GM18517 (cell line): ENCODE data around the gene MST1.
"Not testable (repeated sequence)": the region's sequence is repeated elsewhere in the genome, so short reads cannot be mapped to it uniquely, and the experiment has no call there.

ENCODE experiments used
- ATAC-seq: cut with Tn5 transposase; IDR thresholded peaks from one replicate; pipeline ENCODE4 v1.9.1; 2021; ENCODE audit warnings: mild to moderate bottlenecking, moderate library complexity; ENCODE audit not compliant: unreplicated experiment

The MST1 gene

DNA sequence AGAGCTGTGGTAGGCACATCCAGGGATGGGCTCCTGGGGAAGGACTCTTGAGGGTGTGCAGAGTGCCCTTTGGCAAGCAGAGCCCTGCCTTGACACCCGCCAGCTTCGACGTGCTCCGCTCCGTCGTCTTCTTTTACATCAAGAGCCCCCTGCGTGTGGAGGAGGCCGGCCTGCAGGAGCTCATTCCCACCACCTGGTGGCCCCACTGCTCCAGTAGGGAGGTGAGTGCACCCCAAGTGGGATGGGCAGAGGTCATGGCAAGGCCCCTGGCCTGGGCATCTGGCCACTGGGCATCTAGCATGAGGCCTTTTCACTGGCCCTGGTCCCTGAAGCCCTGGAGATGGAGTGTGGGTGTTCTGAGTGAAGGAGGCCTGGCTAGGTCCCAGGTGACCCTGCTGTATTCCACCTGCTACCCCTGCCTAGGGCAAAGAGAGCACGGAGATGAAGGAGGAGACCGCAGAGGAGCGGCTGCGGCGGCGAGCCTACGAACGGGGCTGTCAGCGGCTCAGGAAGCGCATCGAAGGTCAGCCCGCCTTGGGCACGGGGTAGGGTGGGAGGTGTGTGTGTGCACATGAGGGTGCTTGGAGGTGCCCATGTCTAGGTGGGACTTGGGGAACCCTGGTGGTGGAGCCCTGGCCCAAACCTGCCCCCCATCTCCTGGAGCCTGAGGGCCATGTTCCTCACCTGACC lies 12.3 kb upstream of the MST1 start:
- no peak for ATAC-seq

- no peak for ATAC-seq
These were observed 11.3 kb upstream of the MST1 start for GRCh38 chr3:49700453-49701128.

- ATAC-seq = no peak
These were observed 10.7 kb upstream of the MST1 start for GRCh38 chr3:49700014-49700413.

GRCh38 chr3:49699281-49699979 lies 10.2 kb upstream of the MST1 start:
- no peak for ATAC-seq

DNA sequence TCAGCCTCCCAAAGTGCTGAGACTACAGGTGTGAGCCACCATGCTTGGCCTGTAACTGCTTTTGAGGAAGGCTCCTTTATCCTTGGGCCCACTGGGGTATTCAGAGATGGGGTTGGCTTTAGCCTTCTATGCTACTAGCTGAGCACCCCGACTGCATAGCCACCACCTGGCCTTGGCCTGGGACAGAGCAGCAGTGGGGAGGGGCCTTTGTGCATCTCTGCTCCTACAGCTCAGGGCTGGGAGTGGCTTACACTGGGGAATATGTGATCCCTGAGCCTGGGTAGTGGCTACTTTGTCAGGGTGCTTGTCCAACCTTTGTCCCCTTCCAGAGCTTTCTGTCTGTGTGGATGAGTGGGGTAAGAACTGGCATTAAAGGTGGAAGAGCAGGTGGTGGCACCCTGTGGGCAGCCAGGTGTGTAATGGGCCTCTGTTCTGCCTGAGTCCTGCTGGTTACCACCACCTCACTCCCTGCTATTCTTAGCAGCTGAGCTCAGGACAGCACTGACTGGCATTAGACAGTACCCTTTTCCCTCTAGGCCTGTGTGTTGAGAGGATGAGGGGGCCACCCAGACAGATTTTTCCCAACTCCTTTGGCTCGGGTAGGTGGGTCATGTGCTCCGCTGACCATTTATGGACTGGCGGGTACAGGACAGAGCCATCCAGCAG lies 6.2 kb upstream of the MST1 start:
- not testable (repeated sequence) for ATAC-seq

DNA sequence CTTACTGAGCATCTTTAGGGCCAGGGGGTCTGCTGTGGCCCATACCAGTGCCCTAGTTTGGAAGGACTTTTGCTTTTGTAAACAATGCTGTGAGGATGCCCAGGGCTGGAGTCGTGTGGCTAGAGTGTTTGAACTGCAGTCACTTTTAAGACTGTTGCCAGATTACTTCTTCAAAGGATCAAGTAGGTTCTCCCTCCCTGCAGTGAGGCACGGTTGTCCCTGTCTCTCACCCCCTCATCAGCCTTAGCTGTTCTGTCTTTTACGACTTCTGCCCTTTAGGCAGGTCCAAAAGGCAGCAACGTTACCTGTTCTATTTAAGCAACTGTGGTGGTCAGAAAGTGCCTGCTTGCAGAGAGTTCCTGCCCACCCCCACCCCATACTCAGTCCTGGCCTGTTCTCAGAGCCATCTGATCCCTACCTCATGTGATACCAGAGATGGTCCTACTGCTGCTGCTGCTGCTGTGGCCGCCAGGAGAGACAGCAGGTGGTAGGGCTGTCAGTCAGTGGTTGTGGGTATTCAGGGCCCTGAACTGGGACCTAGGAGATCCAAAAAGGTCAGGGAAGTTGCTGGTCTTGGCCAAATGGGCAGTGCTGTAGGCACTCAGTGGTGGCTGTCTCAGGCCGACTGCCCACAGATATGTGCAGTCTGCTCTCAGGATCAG lies 5.3 kb upstream of the MST1 start:
- ATAC-seq = not testable (repeated sequence)

DNA sequence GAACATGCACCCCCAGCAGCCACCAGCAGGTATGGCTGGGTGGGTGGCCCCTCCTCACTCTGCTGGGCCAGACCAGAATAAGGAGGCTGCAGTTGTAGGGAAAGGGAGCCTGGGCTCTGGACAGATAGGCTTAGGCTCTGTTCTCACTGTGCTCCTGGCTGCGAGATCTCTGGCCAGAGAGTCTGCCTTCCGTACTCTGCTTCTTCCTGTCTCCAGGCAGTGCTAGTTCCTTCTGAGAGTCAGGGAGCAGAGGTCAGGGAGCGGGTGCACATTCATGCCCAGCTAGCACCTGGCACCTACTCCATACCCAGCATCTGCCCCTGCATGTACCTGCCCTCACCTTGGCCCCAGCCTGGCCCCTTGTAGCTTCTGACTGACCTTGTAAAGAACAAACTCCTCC lies 2.2 kb upstream of the MST1 start:
- ATAC-seq = not testable (repeated sequence)

GRCh38 chr3:49690856-49691255 lies 1.6 kb upstream of the MST1 start:
- ATAC-seq = not testable (repeated sequence)

DNA sequence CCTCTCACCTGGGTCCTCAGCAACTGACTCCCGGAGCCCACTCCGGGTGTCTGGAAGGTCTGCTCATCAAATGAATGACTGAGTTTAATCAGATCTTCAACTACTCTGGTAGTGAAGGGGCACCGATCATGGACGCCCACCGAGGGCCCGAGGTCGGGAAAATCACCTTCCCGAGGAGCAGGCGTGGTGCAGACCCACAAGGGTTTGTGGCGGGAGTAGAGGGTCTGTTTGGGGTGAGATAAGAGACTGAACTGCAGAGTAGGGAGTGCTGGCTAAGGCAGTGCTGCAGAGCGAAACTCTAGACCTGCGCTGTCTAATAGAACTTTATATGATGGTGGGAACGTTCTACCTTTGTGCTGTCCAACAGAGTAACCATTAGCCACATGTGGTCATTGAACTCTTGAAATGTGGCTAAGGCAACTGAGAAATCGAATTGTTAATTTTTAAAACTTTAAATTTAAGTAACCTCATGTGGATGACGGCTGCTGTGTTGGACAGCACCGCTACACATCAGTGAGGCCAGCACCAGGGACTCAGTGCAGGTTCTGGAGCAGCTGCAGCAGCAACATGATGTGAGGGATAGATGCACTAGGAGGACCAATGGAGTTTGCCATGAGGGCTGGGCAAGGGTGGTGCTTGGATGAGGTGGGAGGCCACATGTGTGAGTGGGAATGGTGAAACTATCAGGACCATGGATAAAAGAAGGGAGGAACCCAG lies 792 bp upstream of the MST1 start:
- ATAC-seq = not testable (repeated sequence)

GRCh38 chr3:49688338-49689045 lies 782 bp downstream of the MST1 start:
- peak; percentile 22 for ATAC-seq

- not testable (repeated sequence) for ATAC-seq
These were observed 1.9 kb downstream of the MST1 start for GRCh38 chr3:49687424-49687795.

GRCh38 chr3:49686769-49687423 lies 2.4 kb downstream of the MST1 start:
- ATAC-seq = not testable (repeated sequence)

GRCh38 chr3:49686346-49686745 lies 2.9 kb downstream of the MST1 start:
- ATAC-seq = not testable (repeated sequence)

GRCh38 chr3:49685846-49686245 lies 3.4 kb downstream of the MST1 start:
- ATAC-seq = not testable (repeated sequence)

DNA sequence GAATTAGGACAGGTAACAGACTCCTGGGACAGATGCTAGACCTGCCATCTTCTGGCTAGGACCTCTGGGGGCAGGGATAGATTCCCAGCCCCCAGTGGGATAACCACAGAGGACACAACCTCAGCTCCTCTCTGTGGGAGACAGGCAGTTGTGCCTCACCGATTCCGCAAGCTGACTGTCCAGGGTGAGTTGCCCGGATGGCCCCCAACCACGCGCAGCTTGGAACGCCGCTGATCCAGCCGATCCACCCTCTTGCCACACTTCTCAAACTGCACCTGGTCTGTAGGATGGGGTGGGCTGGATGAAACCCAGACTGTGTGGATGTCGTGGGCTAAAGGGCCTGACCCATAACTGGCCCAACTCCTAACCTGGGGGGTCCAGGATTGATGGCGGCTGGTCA lies 4.2 kb downstream of the MST1 start:
- not testable (repeated sequence) for ATAC-seq

DNA sequence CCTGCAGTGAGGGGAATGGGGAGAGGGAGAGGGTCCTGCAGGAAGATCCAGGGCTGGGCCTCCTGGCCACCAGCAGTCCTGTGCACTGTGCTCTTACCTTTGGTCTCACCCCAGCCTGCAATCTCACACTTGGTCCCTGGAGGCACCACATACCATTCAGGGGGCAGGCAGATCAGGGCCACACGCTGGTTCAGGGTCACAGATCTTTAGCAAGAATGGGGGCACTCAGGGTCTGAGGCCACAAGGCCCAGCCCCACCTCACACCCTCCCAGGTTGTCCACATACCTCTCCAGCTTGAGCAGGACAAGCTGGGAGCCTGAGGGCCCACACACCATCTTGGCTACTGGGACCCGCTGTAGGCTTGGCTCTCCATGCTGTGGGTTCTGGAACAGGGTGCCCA lies 4.8 kb downstream of the MST1 start:
- ATAC-seq = not testable (repeated sequence)

DNA sequence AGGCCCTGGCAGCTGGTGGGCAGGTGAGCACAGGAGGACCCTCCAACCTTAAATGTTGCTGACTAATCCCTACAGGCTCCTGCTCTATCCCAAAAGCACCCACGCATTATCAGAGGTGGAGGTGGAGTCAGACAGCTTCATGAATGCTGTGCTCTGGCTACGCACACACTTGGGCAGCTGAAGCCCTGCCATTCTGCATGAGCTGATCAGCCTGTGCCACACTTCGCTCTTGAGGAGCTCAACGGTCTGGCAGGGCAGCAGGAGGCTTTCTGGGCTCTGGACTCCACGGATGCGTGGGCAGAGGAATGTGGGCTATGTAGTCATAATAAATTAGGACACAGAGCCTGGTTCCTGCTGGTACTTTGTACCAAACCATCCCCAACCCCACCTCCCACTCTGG lies 6.1 kb downstream of the MST1 start:
- no peak for ATAC-seq

GRCh38 chr3:49681543-49681942 lies 7.7 kb downstream of the MST1 start:
- ATAC-seq = no peak

DNA sequence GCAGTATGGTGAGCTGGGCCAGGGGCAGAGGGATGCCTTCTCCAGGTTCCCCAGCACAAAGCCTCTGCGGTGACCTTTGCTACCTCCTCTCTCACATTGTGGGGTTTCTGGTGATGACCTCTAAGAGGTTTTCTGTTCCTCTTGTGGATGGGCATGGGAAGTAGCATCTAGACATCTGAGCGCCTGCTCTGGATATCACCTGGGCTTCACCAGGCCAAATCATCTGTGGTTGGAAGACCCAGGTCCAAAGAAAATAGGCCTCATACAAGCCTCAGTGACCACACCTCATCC lies 8.1 kb downstream of the MST1 start:
- ATAC-seq = no peak
